ENCODE measurements around the gene GPR141.

GPR141 gene

DNA sequence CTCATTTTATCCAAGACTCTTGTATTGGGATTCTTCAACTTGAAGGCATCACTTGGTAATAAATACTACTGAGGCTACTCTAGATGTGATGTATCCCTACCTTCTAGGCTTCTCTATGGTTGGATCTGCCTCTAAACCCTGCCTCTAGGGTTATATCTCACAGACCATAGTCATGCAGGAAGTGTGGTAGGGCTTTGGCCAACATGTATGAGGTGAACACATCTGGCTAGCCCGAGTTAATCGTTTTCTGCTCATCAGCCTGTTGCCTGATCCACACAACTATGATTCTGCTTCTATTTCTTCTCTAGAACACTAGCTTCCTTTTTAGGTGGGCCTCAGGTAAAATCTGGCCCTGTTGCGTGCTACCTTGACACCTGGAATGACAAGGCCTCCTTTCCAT lies 86.2 kb downstream of the GPR141 start:
- H3K27ac ChIP-seq: no peak overlapping the region
- TF ChIP-seq, protein P1, sequence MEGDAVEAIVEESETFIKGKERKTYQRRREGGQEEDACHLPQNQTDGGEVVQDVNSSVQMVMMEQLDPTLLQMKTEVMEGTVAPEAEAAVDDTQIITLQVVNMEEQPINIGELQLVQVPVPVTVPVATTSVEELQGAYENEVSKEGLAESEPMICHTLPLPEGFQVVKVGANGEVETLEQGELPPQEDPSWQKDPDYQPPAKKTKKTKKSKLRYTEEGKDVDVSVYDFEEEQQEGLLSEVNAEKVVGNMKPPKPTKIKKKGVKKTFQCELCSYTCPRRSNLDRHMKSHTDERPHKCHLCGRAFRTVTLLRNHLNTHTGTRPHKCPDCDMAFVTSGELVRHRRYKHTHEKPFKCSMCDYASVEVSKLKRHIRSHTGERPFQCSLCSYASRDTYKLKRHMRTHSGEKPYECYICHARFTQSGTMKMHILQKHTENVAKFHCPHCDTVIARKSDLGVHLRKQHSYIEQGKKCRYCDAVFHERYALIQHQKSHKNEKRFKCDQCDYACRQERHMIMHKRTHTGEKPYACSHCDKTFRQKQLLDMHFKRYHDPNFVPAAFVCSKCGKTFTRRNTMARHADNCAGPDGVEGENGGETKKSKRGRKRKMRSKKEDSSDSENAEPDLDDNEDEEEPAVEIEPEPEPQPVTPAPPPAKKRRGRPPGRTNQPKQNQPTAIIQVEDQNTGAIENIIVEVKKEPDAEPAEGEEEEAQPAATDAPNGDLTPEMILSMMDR (conservative IDR thresholded peaks at IDR 0.05): no peak

DNA sequence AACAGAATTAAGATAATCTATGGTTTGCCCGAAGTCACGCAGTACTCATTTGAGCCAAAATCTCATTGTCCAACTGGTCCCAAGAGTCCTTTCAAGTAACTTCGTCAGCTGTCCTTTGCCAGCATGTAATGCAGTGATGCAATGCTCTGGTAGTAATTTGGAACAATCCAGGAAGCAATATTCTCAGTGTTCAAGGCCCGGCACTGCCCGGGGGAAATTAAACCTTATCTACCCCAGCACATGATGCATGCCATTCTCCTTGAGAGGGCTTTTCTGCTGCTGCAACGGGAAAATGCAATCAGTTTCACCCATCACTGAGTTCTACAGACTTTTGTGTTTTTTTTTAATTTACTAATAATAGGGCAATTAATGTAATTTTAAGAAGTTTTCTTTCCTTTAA lies 87.3 kb downstream of the GPR141 start:
- TF ChIP-seq, protein P1 (conservative IDR thresholded peaks at IDR 0.05): no peak
- no peak overlapping the region for H3K27ac ChIP-seq

DNA sequence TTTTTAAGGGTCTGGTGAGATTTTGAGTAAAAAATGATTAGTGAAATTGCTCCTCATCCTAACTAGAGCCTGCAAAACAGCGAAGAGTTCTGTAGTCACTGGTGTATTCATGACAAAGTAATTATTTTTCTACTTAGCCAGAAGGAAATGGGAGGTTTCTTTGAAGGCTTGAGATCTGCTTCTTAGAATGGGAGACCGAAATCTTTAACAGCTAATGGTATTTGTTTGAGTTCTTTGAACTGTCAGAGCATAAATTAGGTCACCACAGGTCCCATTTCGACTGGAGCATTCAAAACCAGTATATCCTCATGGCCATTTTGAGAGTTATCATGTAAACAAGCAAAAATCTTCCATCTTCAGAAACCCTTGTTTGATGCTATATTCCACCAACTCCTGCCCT lies 87.8 kb downstream of the GPR141 start:
- TF ChIP-seq, protein P1 (conservative IDR thresholded peaks at IDR 0.05): no peak
- H3K27ac ChIP-seq: no peak overlapping the region

DNA sequence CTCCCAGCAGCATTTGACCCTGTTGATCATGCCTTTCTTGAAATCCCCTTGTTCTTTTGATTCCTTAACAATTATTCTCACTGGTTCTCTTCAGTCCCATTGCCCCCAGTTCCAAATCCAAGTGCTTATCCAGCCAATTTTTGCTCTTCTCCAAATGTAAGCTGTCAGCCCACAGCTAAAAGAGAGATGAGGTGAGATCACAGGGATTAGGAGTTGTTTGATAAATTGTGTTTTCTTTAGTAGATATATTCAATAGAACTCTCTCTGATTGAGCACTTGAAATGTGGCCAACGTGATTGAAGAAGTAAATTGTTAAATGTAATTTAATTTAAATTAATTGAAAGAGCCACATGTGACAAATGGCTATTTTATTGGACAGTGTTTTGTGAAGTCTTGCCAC lies 88.2 kb downstream of the GPR141 start:
- no peak overlapping the region for H3K27ac ChIP-seq
- TF ChIP-seq, protein P1 (conservative IDR thresholded peaks at IDR 0.05): no peak

DNA sequence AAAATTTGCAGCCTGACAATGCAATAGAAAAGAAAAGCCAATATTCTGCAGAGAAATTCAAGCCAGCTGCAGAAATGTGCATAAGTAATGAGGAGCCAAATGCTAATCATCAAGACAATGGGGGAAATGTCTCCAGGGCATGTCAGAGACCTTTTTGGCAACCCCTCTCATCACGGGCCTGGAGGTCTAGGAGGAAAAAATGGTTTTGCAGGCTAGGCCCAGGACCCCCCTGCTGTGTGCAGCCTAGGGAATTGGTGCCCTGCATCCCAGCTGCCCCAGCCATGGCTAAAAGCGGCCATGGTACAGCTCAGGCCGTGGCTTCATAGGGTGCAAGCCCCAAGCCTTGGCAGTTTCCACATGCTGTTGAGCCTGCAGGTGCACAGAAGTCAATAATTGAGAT lies 92.4 kb downstream of the GPR141 start:
- H3K27ac ChIP-seq: no peak overlapping the region
- TF ChIP-seq, protein P1 (conservative IDR thresholded peaks at IDR 0.05): no peak

DNA sequence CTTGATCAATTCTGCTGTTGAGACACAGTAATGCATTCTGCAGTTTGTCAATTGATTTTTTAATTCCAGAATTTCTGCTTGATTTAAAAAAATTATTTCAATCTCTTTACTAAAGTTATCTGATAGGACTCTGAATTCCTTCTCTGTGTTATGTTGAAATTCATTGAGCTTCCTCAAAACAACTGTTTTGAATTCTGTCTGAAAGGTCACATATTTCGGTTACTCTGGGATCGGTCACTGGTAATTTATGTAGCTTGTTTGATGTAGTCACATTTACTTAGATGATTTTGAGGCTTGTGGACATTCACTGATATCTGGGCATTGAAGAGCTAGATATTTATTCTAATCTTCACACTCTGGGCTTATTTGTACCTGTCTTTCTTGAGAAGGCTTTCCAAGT lies 97.6 kb downstream of the GPR141 start:
- TF ChIP-seq, protein P1 (conservative IDR thresholded peaks at IDR 0.05): no peak
- H3K27ac ChIP-seq: no peak overlapping the region

DNA sequence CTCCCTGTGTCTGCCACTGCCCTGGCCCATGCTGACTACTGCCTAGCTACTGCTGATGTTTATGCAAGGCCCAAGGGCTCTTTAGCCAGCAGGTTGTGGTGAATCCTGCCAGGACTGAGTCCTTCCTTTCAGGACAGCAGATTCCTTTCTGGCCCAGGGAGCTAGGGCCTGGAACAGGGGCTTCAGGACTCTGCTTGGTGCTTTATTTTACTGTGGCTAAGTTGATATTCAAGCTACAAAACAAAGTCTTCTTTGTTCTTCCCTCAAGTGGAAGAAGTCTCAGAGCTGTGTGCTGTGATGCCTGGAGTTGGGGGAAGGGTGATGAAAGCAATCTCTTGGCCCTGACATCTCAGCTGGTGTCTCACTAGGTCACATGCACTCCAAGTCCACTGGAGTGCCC lies 98.6 kb downstream of the GPR141 start:
- no peak overlapping the region for H3K27ac ChIP-seq
- TF ChIP-seq, protein P1 (conservative IDR thresholded peaks at IDR 0.05): no peak

DNA sequence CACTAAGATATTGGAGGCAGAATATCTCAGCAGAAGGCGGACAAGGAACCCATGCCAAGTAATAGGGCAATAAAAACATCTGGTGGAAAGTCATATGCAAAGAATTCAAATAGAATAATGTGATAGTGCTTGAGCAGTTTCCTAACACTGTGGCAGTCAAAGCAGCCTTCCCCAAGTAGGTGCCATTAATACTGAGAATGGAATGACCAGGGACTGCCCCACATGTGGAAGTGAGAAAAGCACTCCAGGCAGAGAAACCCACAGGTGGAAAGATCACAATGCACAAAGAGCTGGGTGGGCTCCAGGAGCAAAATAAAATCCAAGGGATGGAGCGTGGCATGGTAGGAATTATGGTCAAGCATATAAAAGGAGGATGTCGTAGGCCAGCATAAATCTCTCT lies 100.4 kb downstream of the GPR141 start:
- TF ChIP-seq, protein P1 (conservative IDR thresholded peaks at IDR 0.05): no peak
- no peak overlapping the region for H3K27ac ChIP-seq
